HG02642 (cell line): Measurements from ENCODE around the gene PSTK.

ENCODE experiments used
- ATAC-seq: cut with Tn5 transposase; IDR thresholded peaks from one replicate; pipeline ENCODE4 v1.9.1; 2021; ENCODE audit warnings: mild to moderate bottlenecking; ENCODE audit not compliant: unreplicated experiment, poor library complexity

Gene PSTK

DNA sequence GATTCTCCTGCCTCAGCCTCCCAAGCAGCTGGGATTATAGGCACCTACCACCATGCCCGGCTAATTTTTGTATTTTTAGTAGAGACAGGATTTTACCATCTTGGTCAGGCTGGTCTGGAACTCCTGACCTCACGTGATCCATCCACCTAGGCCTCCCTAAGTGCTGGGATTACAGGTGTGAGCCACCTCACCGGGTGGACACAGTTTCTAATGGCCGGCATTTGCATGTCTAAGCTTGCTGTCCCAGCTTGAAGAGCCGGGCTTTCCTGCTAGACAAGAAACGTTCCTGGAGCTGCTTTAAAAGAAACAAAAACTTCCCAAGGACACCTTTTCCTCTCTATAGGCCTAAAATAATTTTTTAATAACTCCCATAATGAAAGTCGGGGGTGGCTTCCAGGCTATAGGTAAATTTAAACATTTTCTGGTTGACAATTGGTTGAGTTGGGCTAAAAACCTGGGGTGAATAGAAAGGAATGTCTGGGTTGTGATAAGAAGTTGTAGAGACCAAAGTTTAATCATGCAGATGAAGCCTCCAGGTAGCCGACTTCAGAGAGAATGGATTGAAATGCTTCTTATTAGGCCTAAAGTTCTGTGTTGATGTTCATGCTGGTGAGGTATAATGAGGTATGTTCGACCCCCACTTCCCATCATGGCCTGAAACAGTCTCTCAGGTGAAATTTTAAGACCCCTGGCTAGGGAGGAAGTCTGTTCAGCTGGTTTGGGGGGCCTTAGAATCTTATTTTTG, 37.4 kb downstream of the PSTK start:
- ATAC-seq = no peak

DNA sequence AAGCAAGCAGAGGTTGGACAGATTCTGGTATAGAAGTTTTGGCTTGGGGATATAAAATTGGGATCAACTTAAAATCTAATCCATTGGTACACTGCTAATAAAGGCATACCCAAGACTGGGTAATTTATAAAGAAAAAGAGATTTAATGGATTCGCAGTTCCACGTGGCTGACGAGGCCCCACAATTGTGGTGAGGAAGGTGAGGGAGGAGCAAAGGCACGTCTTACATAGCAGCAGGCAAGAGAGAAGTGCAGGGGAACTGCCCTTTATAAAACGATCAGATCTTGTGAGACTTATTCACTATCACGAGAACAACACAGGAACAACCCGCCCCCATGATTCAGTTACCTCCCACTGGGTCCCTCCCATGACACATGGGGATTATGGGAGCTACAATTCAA, 38.3 kb downstream of the PSTK start:
- ATAC-seq = no peak

DNA sequence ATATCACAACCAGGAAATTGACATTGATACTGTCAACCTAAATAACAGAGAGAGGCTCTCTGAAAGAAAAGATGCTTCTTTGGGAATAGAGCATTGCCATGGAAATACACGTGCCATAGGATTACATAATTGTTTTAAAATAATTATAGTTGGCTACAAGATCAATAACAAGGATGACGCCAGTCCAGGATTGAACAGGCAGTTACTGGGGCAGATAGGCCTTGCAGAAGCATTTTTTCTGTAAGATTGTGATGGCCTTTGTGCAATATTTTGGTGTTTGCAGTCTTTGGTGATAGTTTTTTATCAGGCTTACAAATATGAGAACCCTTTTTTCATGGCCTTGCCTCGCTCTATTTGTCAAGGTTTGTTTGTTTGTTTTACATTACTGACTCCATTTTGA, 39.1 kb downstream of the PSTK start:
- ATAC-seq = no peak

DNA sequence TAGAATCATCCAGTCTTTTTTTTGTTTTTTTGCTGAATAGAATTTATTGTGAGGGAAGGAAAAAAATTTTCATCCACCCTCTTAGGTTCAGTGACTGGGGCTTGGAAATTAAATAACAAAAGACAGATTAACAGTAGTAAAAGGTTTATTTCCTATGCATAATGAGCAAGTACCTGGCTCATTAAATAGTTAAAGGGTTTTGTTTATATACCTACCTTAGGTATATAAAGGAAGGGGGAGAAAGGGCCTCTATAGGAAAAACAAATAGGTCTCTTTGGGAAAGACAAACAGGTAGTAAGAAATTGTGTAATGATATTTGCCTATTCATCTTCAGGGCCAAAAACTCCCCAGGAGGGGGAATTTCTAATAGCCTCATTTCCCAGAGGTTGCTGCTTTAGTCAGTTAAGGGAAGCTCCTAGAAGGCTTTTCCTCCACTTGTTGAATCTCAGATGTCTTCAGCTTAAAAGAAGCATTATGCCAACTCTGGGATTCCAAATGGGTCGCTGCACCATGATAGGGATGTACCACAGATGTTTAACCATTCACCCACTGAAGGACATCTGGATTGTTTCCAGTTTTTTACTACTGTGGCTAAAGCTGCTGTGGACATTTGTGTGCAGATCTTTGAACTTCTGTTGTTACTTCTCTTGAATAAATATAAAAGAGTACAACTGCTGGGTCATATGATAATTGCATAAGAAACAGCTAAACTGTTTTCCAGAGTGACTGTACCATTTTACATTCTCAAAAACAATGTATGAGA, 39.9 kb downstream of the PSTK start:
- no peak for ATAC-seq

DNA sequence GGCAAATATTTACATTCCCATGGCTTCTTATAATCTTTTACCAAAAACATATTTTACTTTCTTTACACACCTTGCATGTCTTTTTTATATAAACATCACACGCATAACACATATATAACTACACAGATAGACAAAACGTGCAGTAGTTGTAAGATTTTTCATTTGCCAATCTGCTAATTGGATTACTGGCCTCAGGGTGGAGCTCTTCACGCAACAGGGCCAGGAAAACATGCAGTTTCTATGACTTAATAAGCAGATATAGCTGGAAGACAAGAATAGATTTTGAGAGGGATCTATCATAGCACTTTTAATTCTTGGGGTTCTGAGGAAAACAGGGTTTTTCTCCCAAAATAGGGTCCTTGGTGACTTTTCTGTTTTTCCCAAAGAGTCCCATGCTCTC, 41.3 kb downstream of the PSTK start:
- ATAC-seq = no peak

DNA sequence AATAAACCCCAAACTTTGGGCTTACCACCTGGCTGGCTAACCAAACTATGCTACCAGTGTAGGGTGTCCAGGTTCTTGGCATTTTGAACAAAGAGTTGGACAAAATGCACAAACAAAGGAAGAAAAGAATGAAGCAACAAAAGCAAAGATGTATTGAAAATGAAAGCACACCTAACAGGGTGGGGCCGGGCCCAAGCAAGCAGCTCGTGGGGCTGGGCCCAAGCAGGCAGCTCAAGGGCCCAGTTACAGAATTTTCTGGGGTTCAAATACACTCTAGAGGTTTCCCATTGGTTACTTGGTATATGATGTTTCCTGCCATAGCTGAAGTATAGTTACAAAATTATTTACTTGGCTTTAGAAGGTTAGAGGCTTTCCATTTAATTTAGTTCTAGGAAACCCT, 44.3 kb downstream of the PSTK start:
- no peak for ATAC-seq

DNA sequence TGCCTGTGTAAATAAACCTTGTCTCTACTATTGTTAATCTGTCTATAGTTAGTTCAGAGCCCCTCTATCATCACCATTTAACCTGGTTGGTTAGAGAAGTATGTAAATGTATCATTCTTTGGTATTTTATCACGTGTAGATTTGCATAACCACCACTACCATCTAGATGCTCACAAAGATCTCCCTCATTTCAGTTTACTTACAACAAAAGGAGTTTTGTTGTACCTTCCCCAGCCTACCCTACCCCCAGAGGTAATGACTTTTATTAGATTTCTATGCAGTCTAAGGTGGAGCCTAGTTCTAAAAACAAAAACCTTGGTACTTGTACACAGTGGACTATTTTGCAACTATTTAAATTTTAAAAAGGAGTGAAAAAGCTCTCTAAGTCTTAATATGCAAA, 46.1 kb downstream of the PSTK start:
- no peak for ATAC-seq

DNA sequence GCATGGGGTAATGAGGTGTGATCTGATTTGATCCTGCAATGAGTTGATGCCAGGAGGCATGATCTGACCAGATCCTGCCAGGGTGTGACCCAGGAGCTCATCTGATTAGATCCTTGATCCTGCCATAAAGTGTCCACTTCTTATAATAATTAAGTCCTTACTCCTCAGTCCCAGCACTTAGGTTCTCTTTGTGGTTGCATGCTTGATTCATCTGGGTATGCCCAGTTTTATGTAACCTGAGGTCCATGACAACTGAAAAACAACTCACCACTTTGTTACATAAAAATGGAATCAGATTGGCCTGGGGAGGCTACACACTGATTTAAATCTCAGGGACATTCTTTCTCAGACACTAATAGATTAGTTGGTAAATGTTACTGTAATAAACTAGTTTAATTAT, 47.7 kb downstream of the PSTK start:
- no peak for ATAC-seq

DNA sequence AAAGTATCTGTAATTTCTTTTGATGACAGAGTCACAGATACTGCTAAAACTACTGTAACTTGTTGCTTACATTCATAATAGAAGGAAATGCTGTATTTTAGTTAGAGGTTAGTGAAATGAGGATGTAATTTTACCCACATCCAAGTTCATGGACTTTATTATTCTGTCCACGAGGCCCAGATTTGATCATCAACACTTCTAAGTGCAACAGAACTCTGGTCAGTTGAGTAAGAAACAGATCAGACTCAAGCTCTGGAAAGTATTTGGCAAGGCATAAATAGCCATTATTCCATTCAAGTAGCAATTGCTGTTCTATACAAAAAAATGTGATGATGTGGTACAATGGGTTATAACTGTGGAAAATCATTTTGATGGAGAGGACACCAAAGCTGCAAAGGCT, 50.9 kb downstream of the PSTK start:
- no peak for ATAC-seq

DNA sequence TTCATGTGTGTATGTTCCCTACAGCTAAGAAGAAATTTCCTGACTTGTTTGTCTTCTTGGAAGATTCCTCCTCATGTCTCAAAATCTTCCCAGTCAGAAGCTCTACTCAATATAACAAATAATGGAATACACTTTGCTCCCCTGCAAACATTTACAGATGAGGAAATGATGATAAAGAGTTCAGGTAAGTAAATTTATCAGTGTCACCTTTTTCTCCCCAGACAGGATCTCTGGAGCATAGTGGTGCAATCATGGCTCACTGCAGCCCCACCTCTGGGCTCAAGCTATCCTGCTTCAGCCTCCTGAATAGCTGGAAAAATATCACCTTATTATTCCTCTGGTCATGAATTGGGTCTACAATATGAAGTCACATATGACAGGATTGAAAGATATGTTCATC, 54.1 kb downstream of the PSTK start:
- ATAC-seq = no peak

DNA sequence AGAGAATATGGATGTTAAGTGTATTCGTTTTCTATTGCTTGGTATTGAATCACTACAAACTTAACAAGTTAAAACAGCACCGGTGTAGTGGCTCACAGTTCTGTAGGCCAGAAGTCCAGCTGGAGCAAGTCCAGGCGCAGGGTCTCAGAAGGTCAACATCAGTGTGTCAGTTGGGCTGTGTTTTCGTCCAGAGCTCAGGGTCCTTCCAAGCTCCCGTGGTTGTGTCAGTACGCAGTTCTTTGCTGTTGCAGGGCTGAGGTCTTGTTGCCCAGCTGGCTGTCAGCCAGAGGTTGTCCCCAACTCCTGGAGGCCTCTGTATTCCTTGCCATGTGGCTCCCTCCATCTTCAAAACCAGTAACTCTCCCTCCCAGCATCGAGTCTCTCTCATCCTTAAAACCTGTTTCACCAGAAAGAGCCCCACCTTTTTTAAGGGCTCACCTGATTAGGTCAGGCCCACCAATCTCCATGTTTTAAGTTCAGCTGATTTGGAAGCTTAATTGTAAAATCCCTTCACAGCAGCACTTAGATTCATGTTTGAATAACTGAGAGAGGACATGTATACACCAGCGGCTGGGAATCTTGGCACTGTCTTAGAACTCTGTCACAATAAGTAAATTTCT, 55.4 kb downstream of the PSTK start:
- no peak for ATAC-seq

DNA sequence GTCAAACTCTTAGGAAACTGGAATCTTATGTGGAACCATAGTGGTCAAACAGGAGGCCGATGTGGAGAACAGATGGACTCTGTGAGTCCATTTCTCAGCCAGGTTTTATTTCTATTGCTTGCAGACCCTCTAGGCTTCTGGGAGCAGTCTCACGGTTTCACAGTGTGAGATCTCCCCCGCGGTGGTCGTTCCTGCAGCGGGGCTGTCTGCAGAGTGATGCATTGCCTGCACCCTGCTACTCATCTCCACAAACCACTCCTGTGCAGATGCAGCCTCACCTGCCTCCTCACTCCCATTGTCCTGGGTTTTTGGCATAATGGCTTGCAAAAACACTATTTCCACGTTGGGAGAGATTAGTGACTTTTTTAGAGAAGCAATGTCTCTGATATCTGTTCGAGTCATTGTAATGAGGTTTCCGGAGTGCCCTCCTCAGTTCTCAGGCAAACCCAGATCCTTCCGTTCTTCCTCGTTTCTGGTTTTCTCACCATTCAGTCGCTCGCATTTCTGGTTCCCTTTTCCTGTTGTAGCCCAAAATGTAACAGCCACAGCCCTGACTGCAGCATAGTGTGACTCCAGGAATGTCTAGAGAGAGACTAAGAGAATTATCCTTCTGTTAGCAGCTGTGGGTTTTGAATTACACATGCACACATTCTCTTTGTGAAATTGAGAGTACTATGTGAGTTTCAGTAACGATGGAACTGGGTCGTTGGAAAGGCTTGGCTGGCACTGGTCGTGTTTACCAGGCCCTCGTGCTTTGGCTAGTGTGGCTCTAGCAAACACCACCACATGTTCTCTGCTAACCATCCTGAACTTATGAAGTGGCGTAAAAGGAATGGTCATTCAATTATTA, 58.8 kb downstream of the PSTK start:
- no peak for ATAC-seq

DNA sequence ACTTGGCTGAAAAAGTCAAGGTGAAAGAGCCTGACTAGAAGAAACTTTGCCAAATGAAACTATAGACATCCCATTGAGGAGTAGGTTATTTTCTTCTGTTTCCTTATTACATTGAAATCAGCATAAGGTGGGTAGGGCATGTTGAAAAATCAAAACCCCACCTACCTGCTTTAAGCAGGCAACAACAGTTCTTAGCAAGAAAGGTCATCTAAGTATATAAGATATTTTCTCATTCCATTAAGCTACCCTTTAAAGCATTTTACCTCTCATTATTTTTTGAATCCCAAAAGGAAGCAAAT, 59.4 kb downstream of the PSTK start:
- no peak for ATAC-seq
